ENCODE data around the gene MRPL37. TPM values are rescaled to one million over a fixed set of nuclear protein-coding genes. Genes with fewer than 3 reads are reported as not detected.
A peak's percentile ranks its signal among the peaks of the same experiment; 100 is the strongest.
"Not testable (repeated sequence)": the region's sequence is repeated elsewhere in the genome, so short reads cannot be mapped to it uniquely, and the experiment has no call there.

Gene MRPL37
- total RNA-seq, 1 experiment from 2014 or later = 170 TPM

GRCh38 chr1:54172614-54173599, 27.1 kb upstream of the MRPL37 start:
- no peak for DNase-seq (ENCODE audit: low spot score)

- DNase-seq (ENCODE audit: low spot score) = no peak
These were observed 26.3 kb upstream of the MRPL37 start for GRCh38 chr1:54173681-54174080.

GRCh38 chr1:54174106-54174505, 25.9 kb upstream of the MRPL37 start:
- DNase-seq (ENCODE audit: low spot score) = no peak

GRCh38 chr1:54176621-54177327, 23.2 kb upstream of the MRPL37 start:
- no peak for DNase-seq (ENCODE audit: low spot score)

GRCh38 chr1:54177726-54178125, 22.2 kb upstream of the MRPL37 start:
- no peak for DNase-seq (ENCODE audit: low spot score)

GRCh38 chr1:54178296-54179070, 21.5 kb upstream of the MRPL37 start:
- DNase-seq (ENCODE audit: low spot score) = no peak

GRCh38 chr1:54180701-54181360, 19.1 kb upstream of the MRPL37 start:
- DNase-seq (ENCODE audit: low spot score) = no peak

GRCh38 chr1:54186056-54186455, 13.9 kb upstream of the MRPL37 start:
- DNase-seq (ENCODE audit: low spot score) = no peak

GRCh38 chr1:54188291-54188690, 11.7 kb upstream of the MRPL37 start:
- DNase-seq (ENCODE audit: low spot score) = no peak

- no peak for DNase-seq (ENCODE audit: low spot score)
These were observed 9.4 kb upstream of the MRPL37 start for GRCh38 chr1:54190526-54190925.

- DNase-seq (ENCODE audit: low spot score) = no peak
These were observed 8.4 kb upstream of the MRPL37 start for GRCh38 chr1:54191525-54191924.

GRCh38 chr1:54193453-54193852, 6.5 kb upstream of the MRPL37 start:
- no peak for DNase-seq (ENCODE audit: low spot score)

- peak; percentile 42 for DNase-seq (ENCODE audit: low spot score)
These were observed 709 bp upstream of the MRPL37 start for GRCh38 chr1:54199151-54199764.

- DNase-seq (ENCODE audit: low spot score) = peak; percentile 23
These were observed 591 bp downstream of the MRPL37 start for GRCh38 chr1:54200519-54200997.

- DNase-seq (ENCODE audit: low spot score) = no peak
These were observed 4.2 kb downstream of the MRPL37 start for GRCh38 chr1:54204199-54204598.

- DNase-seq (ENCODE audit: low spot score) = no peak
These were observed 7.3 kb downstream of the MRPL37 start for GRCh38 chr1:54207287-54207686.

- DNase-seq (ENCODE audit: low spot score) = not testable (repeated sequence)
These were observed 7.9 kb downstream of the MRPL37 start for GRCh38 chr1:54207896-54208295.

- DNase-seq (ENCODE audit: low spot score) = no peak
These were observed 12.9 kb downstream of the MRPL37 start for GRCh38 chr1:54212872-54213271.

- DNase-seq (ENCODE audit: low spot score) = no peak
These were observed 15.6 kb downstream of the MRPL37 start for GRCh38 chr1:54215523-54215922.

GRCh38 chr1:54218883-54219687, 19.1 kb downstream of the MRPL37 start:
- no peak for DNase-seq (ENCODE audit: low spot score)

Measured in HT-29 (cell line).